CD4-positive, alpha-beta T cell (primary cell): ENCODE data around the gene LPP. TPM values are rescaled to one million over a fixed set of nuclear protein-coding genes. Genes with fewer than 3 reads are reported as not detected.

Source experiments
- ATAC-seq: fragments of 200-7000 bp; cut with Tn5 transposase; one replicate; pipeline ENCODE4 v1.10.0; 2022; ENCODE audit warnings: mild to moderate bottlenecking; ENCODE audit not compliant: poor library complexity
- CTCF ChIA-PET: fragments of 350-600 bp; sonication (Branson Sonifier 250); formaldehyde crosslinking; loops from one replicate; lab custom pipeline; 2021; ENCODE audit warnings: antibody characterized with exemption, inconsistent platforms; lab: Charles Lee
- POLR2A ChIA-PET: fragments of 350-600 bp; sonication (Branson Sonifier 250); formaldehyde crosslinking; loops from one replicate; lab custom pipeline; 2021; ENCODE audit warnings: antibody characterized with exemption, inconsistent platforms; lab: Charles Lee
- DNase-seq, 14 experiments: peaks; one replicate each; pipeline ENCODE4 v3.0.0-alpha.2; 2013 to 2020; ENCODE audit warnings: mixed read lengths in 2 of 14
- H3K27ac ChIP-seq, 2 donors: one replicate each; pipeline versions ENCODE4 v1.5.1 to v1.7.0; 2013; ENCODE audit warnings: low read length in 2 of 2, low read depth in 1 of 2, mild to moderate bottlenecking in 1 of 2
- H3K27me3 ChIP-seq, 2 experiments: 1 replicate in 1 of 2; 2 replicates in 1 of 2; pipeline versions ENCODE4 v1.6.1 to v1.7.0; 2013; ENCODE audit warnings: low read length in 2 of 2, control low read depth in 1 of 2, mild to moderate bottlenecking in 1 of 2, moderate library complexity in 1 of 2; ENCODE audit not compliant: insufficient read depth in 2 of 2, control insufficient read depth in 1 of 2
- H3K36me3 ChIP-seq: one replicate; pipeline ENCODE4 v1.6.1; 2013; ENCODE audit warnings: low read length, control low read depth; ENCODE audit not compliant: insufficient read depth
- H3K4me1 ChIP-seq: one replicate; pipeline ENCODE4 v1.6.1; 2013; ENCODE audit warnings: low read length, control low read depth; ENCODE audit not compliant: insufficient read depth
- H3K4me3 ChIP-seq: one replicate; pipeline ENCODE4 v1.5.1; 2013; ENCODE audit warnings: mild to moderate bottlenecking, low read length, moderate library complexity
- H3K9me3 ChIP-seq, 2 experiments: 1 replicate in 1 of 2; 2 replicates in 1 of 2; pipeline versions ENCODE4 v1.6.1 to v1.7.0; 2013; ENCODE audit warnings: low read length in 2 of 2, mild to moderate bottlenecking in 2 of 2, control low read depth in 1 of 2, moderate library complexity in 1 of 2; ENCODE audit not compliant: control insufficient read depth in 1 of 2, insufficient read depth in 1 of 2
- H3K27ac Mint-ChIP-seq: one replicate; pipeline ENCODE4 v1.8.0; 2020; ENCODE audit warnings: mixed read lengths
- H3K27me3 Mint-ChIP-seq: one replicate; pipeline ENCODE4 v1.8.0; 2021; ENCODE audit warnings: mixed read lengths
- H3K36me3 Mint-ChIP-seq: one replicate; pipeline ENCODE4 v1.8.0; 2021; ENCODE audit warnings: low read depth, mixed read lengths
- H3K4me1 Mint-ChIP-seq: one replicate; pipeline ENCODE4 v1.8.0; 2021; ENCODE audit warnings: low read depth, mixed read lengths
- H3K4me3 Mint-ChIP-seq: one replicate; pipeline ENCODE4 v1.8.0; 2020; ENCODE audit warnings: mild to moderate bottlenecking, mixed read lengths
- H3K9me3 Mint-ChIP-seq: one replicate; pipeline ENCODE4 v1.8.0; 2020; ENCODE audit warnings: mixed read lengths
- CTCF ChIP-seq: fragments of 200-600 bp; IDR thresholded peaks from one replicate; pipeline ENCODE4 v1.8.0; 2022; ENCODE audit warnings: antibody characterized with exemption, mild to moderate bottlenecking
- intact Hi-C, 2 experiments: fragments of 100-400 bp; cut with DNase I in 1 of 2; cut with micrococcal nuclease in 1 of 2; formaldehyde crosslinking; loops; one replicate each; pipeline versions ENCODE4 v1.15.1 to v1.9.0; 2023 to 2025; cut with DNase I, micrococcal nuclease
- total RNA-seq, 174 experiments: library from RNA in 2 of 174; stranded (reverse) in 2 of 174; gene quantifications; one replicate each; pipeline ENCODE4 v1.2.3 and lab custom pipeline; 2021 to 2026

Gene LPP
- total RNA-seq, 2 experiments from 2014 or later, result 45.6 to 45.9 TPM

DNA sequence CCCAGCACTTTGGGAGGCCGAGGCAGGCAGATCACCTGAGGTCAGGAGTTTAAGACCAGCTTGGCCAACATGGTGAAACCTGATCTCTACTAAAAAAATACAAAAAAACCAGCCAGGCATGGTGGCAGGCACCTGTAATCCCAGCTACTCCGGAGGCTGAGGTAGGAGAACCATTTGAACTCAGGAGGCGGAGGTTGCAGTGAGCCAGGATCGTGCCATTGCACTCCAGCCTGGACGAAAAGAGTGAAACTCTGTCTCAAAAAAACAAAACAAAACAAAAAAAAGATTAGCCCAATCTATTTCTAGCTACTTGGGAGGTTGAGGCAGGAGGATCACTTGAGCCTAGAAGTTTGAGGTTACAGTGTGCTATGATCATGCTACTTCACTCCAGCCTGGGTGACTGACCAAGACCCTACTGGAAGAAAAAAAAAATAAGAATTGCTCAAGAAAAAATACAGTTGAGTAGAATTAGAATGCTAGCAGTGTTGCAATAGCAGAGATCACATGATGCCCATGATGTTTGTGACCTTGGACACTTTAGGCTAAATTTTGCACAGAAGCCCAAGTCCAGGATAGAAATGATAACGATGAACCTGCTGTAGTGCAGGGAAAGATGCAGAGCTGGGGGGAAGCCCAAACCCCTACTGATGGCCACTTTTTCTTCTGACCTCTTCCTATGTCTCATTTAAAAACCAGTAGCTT lies 162.2 kb downstream of the LPP start:
- H3K27ac ChIP-seq, result no peak overlapping the region
- peaks cover 21% of the 10 kb centered on the region for H3K4me1 Mint-ChIP-seq
- intact Hi-C loops, result no loop called here

DNA sequence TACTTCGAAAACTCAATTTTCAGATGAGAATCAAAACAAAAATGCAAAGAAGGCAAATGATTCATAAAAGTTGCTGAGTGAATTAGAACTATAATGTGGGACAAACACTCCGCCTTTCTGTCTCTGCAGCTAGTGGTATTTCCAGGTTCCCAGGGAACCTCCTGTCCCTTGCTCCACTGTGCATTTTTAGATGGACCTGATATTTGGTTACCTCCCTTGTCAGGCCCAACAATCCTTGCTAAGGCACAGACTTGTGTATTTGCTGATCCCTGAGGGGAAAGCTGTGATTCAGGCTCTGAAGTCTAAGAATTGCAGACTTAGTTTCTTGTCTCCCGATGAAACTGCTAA lies 162.7 kb downstream of the LPP start:
- intact Hi-C loops, result no loop called here
- DNase-seq, result no peak
- H3K27me3 ChIP-seq, result no peaks in the 10 kb centered on the region
- H3K9me3 ChIP-seq, result no peaks in the 10 kb centered on the region
- H3K36me3 Mint-ChIP-seq, result no peaks in the 10 kb centered on the region
- H3K27me3 Mint-ChIP-seq, result no peaks in the 10 kb centered on the region
- H3K4me1 Mint-ChIP-seq, result peaks cover 24% of the 10 kb centered on the region
- no peak overlapping the region for H3K4me3 ChIP-seq
- no peak overlapping the region for H3K4me3 Mint-ChIP-seq
- POLR2A ChIA-PET, result interaction anchor here (1.0 kb wide), 1 partner anchor 341 kb away, joined by 3 read pairs; no protein-coding TSS in a partner anchor
- H3K36me3 ChIP-seq, result no peaks in the 10 kb centered on the region
- no peak for ATAC-seq
- no peak overlapping the region for H3K27ac ChIP-seq
- no peak for TF ChIP-seq CTCF
- CTCF ChIA-PET, result no interaction called here
- no peak overlapping the region for H3K27ac Mint-ChIP-seq
- H3K4me1 ChIP-seq, result peaks cover 4% of the 10 kb centered on the region
- H3K9me3 Mint-ChIP-seq, result peaks cover 3% of the 10 kb centered on the region

More for the DNA sequence above, 162.2 kb downstream of the LPP start:
- Mint-ChIP-seq H3K36me3 (no peaks in the 10 kb centered on the region), H3K27me3 (no peaks in the 10 kb centered on the region), H3K9me3 (peaks cover 3% of the 10 kb centered on the region), H3K4me3 (no peak overlapping the region), H3K27ac (no peak overlapping the region)
- Histone ChIP-seq H3K36me3 (no peaks in the 10 kb centered on the region), H3K4me1 (peaks cover 4% of the 10 kb centered on the region), H3K9me3 (no peaks in the 10 kb centered on the region), H3K4me3 (no peak overlapping the region), H3K27me3 (no peaks in the 10 kb centered on the region)
- POLR2A ChIA-PET, result interaction anchor here (1.0 kb wide), 1 partner anchor 341 kb away, joined by 3 read pairs; no protein-coding TSS in a partner anchor
- no peak for ATAC-seq
- no peak for TF ChIP-seq CTCF
- CTCF ChIA-PET, result no interaction called here
- DNase-seq, result no peak

DNA sequence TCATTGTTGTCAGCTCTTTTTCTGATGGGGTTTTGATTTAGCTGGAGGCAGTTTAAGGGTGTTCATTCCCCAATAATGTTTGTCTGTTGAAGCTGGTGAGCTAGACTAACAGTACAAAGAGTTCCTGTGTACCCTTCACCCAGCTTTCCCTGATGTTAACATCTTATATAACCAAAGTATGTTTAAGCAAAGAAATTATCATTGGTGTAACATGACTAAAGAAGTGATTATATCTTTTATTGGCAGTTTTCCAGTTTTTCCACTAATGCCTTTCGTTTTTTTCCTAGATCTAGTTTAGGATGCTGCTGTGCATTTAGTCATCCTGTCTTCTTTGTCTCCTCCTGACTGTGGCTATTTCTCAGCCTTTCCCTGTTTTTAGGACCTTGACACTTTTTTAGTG lies 165.6 kb downstream of the LPP start:
- H3K4me3 Mint-ChIP-seq, result no peak overlapping the region
- no peak overlapping the region for H3K27ac Mint-ChIP-seq
- Histone ChIP-seq H3K27ac (no peak overlapping the region), H3K27me3 (no peaks in the 10 kb centered on the region), H3K36me3 (no peaks in the 10 kb centered on the region), H3K4me3 (no peak overlapping the region), H3K9me3 (no peaks in the 10 kb centered on the region), H3K4me1 (peaks cover 21% of the 10 kb centered on the region)
- no peak for TF ChIP-seq CTCF
- no peak for DNase-seq
- CTCF ChIA-PET, result no interaction called here
- no peak for ATAC-seq
- peaks cover 3% of the 10 kb centered on the region for H3K9me3 Mint-ChIP-seq
- peaks cover 53% of the 10 kb centered on the region for H3K4me1 Mint-ChIP-seq
- POLR2A ChIA-PET, result no interaction called here
- intact Hi-C loops, result no loop called here
- H3K36me3 Mint-ChIP-seq, result no peaks in the 10 kb centered on the region
- H3K27me3 Mint-ChIP-seq, result no peaks in the 10 kb centered on the region
